ENCODE data around the gene TMEM92. TPM values are rescaled to one million over a fixed set of nuclear protein-coding genes. Genes with fewer than 3 reads are reported as not detected.
"Not testable (repeated sequence)": the region's sequence is repeated elsewhere in the genome, so short reads cannot be mapped to it uniquely, and the experiment has no call there.

Gene TMEM92
- total RNA-seq, 1 donor from 2014 or later, result 28.1 TPM

- Mint-ChIP-seq H3K27ac (ENCODE audit: unreplicated experiment) (no peak overlapping the region), H3K4me1 (ENCODE audit: unreplicated experiment) (no peaks in the 10 kb centered on the region), H3K4me3 (ENCODE audit: unreplicated experiment) (no peak overlapping the region), H3K27me3 (ENCODE audit: unreplicated experiment) (peaks cover 1% of the 10 kb centered on the region), H3K9me3 (ENCODE audit: unreplicated experiment) (no peaks in the 10 kb centered on the region), H3K36me3 (ENCODE audit: low read depth, unreplicated experiment) (no peaks in the 10 kb centered on the region)
- DNase-seq (ENCODE audit: low spot score), result no peak
- TF ChIP-seq, protein P1, sequence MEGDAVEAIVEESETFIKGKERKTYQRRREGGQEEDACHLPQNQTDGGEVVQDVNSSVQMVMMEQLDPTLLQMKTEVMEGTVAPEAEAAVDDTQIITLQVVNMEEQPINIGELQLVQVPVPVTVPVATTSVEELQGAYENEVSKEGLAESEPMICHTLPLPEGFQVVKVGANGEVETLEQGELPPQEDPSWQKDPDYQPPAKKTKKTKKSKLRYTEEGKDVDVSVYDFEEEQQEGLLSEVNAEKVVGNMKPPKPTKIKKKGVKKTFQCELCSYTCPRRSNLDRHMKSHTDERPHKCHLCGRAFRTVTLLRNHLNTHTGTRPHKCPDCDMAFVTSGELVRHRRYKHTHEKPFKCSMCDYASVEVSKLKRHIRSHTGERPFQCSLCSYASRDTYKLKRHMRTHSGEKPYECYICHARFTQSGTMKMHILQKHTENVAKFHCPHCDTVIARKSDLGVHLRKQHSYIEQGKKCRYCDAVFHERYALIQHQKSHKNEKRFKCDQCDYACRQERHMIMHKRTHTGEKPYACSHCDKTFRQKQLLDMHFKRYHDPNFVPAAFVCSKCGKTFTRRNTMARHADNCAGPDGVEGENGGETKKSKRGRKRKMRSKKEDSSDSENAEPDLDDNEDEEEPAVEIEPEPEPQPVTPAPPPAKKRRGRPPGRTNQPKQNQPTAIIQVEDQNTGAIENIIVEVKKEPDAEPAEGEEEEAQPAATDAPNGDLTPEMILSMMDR (IDR thresholded peaks at IDR 0.05; ENCODE audit: unreplicated experiment), result no peak
These were observed 25.5 kb downstream of the TMEM92 start for GRCh38 chr17:50299776-50300175.

DNA sequence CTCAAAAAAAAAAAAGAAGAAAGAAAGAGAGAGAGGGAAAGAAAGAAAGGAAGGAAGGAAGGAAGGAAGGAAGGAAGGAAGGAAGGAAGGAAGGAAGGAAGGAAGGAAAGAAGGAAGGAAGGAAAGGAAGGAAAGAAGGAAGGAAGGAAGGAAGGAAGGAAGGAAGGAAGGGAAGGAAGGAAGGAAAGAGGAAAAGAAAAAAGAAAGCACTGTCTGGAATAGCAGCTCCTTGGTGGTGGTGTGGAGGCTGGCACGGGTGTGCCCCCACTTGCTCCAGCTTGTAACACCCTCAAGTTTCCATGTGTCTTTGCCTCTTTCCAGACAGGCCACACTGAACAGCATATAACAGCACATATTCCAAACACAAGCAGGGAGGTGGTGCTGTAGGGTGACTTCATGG, 26.6 kb downstream of the TMEM92 start:
- not testable (repeated sequence) for DNase-seq (ENCODE audit: low spot score); H3K4me1 Mint-ChIP-seq (ENCODE audit: unreplicated experiment); H3K9me3 Mint-ChIP-seq (ENCODE audit: unreplicated experiment); H3K36me3 Mint-ChIP-seq (ENCODE audit: low read depth, unreplicated experiment); H3K4me3 Mint-ChIP-seq (ENCODE audit: unreplicated experiment); H3K27me3 Mint-ChIP-seq (ENCODE audit: unreplicated experiment)
- H3K27ac Mint-ChIP-seq (ENCODE audit: unreplicated experiment), result peak overlapping the region; percentile 55

- peaks cover 1% of the 10 kb centered on the region for H3K27me3 Mint-ChIP-seq (ENCODE audit: unreplicated experiment)
- no peaks in the 10 kb centered on the region for H3K4me1 Mint-ChIP-seq (ENCODE audit: unreplicated experiment)
- TF ChIP-seq, protein P1 (IDR thresholded peaks at IDR 0.05; ENCODE audit: unreplicated experiment), result no peak
- no peak overlapping the region for H3K4me3 Mint-ChIP-seq (ENCODE audit: unreplicated experiment)
- no peaks in the 10 kb centered on the region for H3K36me3 Mint-ChIP-seq (ENCODE audit: low read depth, unreplicated experiment)
- H3K27ac Mint-ChIP-seq (ENCODE audit: unreplicated experiment), result no peak overlapping the region
- H3K9me3 Mint-ChIP-seq (ENCODE audit: unreplicated experiment), result no peaks in the 10 kb centered on the region
- no peak for DNase-seq (ENCODE audit: low spot score)
These were observed 27.8 kb downstream of the TMEM92 start for GRCh38 chr17:50301891-50302584.

DNA sequence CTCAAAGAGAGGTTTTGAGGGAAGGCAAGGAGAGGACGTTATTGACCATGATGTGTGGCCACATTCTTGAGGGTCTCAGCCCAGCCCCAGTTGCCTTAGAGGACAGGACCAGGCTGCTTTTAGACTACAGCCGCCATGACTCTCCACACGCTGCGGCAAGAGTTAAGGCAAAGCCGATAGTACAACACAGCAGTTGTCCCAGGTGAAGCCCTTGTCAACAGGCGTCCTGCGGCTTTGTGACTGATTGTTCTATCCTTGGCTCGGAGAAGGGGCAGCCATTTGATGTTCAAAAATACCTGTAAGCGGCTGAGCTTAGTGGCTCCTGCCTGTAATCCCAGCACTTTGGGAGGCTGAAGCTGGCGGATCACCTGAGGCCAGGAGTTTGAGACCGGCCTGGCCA, 28.8 kb downstream of the TMEM92 start:
- TF ChIP-seq, protein P1 (IDR thresholded peaks at IDR 0.05; ENCODE audit: unreplicated experiment), result no peak

GRCh38 chr17:50303596-50303995, 29.3 kb downstream of the TMEM92 start:
- no peaks in the 10 kb centered on the region for H3K36me3 Mint-ChIP-seq (ENCODE audit: low read depth, unreplicated experiment)
- no peaks in the 10 kb centered on the region for H3K4me1 Mint-ChIP-seq (ENCODE audit: unreplicated experiment)
- H3K27me3 Mint-ChIP-seq (ENCODE audit: unreplicated experiment), result peaks cover 1% of the 10 kb centered on the region
- DNase-seq (ENCODE audit: low spot score), result no peak
- H3K9me3 Mint-ChIP-seq (ENCODE audit: unreplicated experiment), result no peaks in the 10 kb centered on the region
- TF ChIP-seq, protein P1 (IDR thresholded peaks at IDR 0.05; ENCODE audit: unreplicated experiment), result no peak
- H3K27ac Mint-ChIP-seq (ENCODE audit: unreplicated experiment), result no peak overlapping the region
- no peak overlapping the region for H3K4me3 Mint-ChIP-seq (ENCODE audit: unreplicated experiment)

More for the DNA sequence above, 28.8 kb downstream of the TMEM92 start:
- Mint-ChIP-seq H3K4me3 (ENCODE audit: unreplicated experiment) (no peak overlapping the region), H3K4me1 (ENCODE audit: unreplicated experiment) (no peaks in the 10 kb centered on the region), H3K36me3 (ENCODE audit: low read depth, unreplicated experiment) (no peaks in the 10 kb centered on the region), H3K9me3 (ENCODE audit: unreplicated experiment) (no peaks in the 10 kb centered on the region), H3K27me3 (ENCODE audit: unreplicated experiment) (peaks cover 1% of the 10 kb centered on the region), H3K27ac (ENCODE audit: unreplicated experiment) (no peak overlapping the region)
- no peak for DNase-seq (ENCODE audit: low spot score)

All from endothelial cell (in vitro differentiated cells).